ENCODE measurements around the gene MYL12A.
A peak's percentile ranks its signal among the peaks of the same experiment; 100 is the strongest.
"Not testable (repeated sequence)": the region's sequence is repeated elsewhere in the genome, so short reads cannot be mapped to it uniquely, and the experiment has no call there.

Gene MYL12A

GRCh38 chr18:3247240-3248061 lies at the start of gene MYL12A:
TSS of gene MYL12A (plus strand) at chr18:3247801. CDS start at chr18:3253248, 5,447 bp downstream.
- Histone ChIP-seq H3K4me3 (ENCODE audit: low read depth in 1 of 2, low read length in 2 of 2) (peak within 1 kb of the TSS; percentile 67 to 98), H3K79me2 (ENCODE audit: insufficient read depth, low read length) (peaks cover 55% of the 10 kb centered on the region), H3K4me2 (ENCODE audit: insufficient read depth, low read length) (peak within 1 kb of the TSS; percentile 99), H3K4me1 (ENCODE audit: insufficient read depth, low read length) (peaks cover 50% of the 10 kb centered on the region), H3K9me3 (ENCODE audit: insufficient read depth, low read length, severe bottlenecking) (no peaks in the 10 kb centered on the region), H3K27ac (ENCODE audit: low read length) (peak within 1 kb of the TSS; percentile 92), H4K20me1 (ENCODE audit: insufficient read depth, low read length) (peaks cover 13% of the 10 kb centered on the region; the same call in 1 of the 2 replicates), H3K27me3 (ENCODE audit: insufficient read depth, low read length, poor library complexity) (no peaks in the 10 kb centered on the region), H3K9ac (ENCODE audit: low read depth, low read length) (peak within 1 kb of the TSS; percentile 85), H3K36me3 (ENCODE audit: insufficient read depth, low read length) (peaks cover 25% of the 10 kb centered on the region), H2AFZ (ENCODE audit: low read depth, low read length) (peak within 1 kb of the TSS; percentile 86)
- TF ChIP-seq CTCF (IDR thresholded peaks at IDR 0.05; ENCODE audit: borderline replicate concordance, extremely low read depth, low read length, poor library complexity, severe bottlenecking) (no peak), EZH2 (IDR thresholded peaks at IDR 0.05; ENCODE audit: borderline replicate concordance, low read depth, low read length, severe bottlenecking) (no peak)
- DNase-seq: peak; percentile 99
- peak; percentile 77 for ATAC-seq (ENCODE audit: insufficient read depth, low read depth)

- not testable (repeated sequence) for H3K27me3 ChIP-seq (ENCODE audit: insufficient read depth, low read length, poor library complexity); H3K4me2 ChIP-seq (ENCODE audit: insufficient read depth, low read length); H3K27ac ChIP-seq (ENCODE audit: low read length); DNase-seq; H3K4me3 ChIP-seq (ENCODE audit: low read depth in 1 of 2, low read length in 2 of 2); H3K9me3 ChIP-seq (ENCODE audit: insufficient read depth, low read length, severe bottlenecking); H3K36me3 ChIP-seq (ENCODE audit: insufficient read depth, low read length); H3K79me2 ChIP-seq (ENCODE audit: insufficient read depth, low read length); H3K4me1 ChIP-seq (ENCODE audit: insufficient read depth, low read length); ATAC-seq (ENCODE audit: insufficient read depth, low read depth); H4K20me1 ChIP-seq (ENCODE audit: insufficient read depth, low read length); H3K9ac ChIP-seq (ENCODE audit: low read depth, low read length); H2AFZ ChIP-seq (ENCODE audit: low read depth, low read length)
These were observed 49.2 kb upstream of the MYL12A start for GRCh38 chr18:3198260-3198860.

DNA sequence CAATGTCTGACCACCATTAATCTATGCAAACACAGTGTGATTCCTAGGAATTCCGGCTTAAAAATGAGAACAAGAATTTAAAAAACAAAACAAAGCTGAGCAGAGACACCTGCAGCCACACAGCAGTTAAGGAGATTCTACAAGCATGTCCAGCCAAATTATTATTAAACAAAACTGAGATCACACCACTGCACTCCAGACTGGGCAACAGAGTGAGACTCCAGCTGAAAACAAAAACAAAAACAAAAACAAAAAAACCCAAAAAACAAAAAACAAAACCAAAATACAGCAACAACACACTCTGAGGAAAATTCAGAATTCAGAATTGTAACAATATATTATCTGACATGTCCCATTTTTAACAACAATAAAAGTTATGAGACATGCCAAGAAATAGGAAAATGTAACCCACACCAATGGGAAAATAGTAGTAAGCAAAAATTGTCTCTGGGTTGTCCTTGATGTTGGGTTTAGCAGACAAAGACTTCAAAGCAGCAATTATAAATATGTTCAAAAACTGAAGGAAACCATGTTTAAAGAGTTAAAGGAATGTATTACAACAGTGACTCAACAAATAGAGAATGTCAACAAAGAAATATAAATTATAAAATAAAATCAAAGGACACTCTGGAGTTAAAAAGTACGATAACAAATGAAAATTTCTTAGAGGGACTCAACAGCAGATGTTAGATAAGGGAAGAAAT lies 47.5 kb upstream of the MYL12A start:
- Histone ChIP-seq H2AFZ (ENCODE audit: low read depth, low read length) (no peak overlapping the region), H4K20me1 (ENCODE audit: insufficient read depth, low read length) (no peaks in the 10 kb centered on the region), H3K4me1 (ENCODE audit: insufficient read depth, low read length) (no peaks in the 10 kb centered on the region), H3K9me3 (ENCODE audit: insufficient read depth, low read length, severe bottlenecking) (peaks cover 2% of the 10 kb centered on the region), H3K4me3 (ENCODE audit: low read depth in 1 of 2, low read length in 2 of 2) (no peak overlapping the region), H3K9ac (ENCODE audit: low read depth, low read length) (no peak overlapping the region), H3K4me2 (ENCODE audit: insufficient read depth, low read length) (no peak overlapping the region), H3K27me3 (ENCODE audit: insufficient read depth, low read length, poor library complexity) (no peaks in the 10 kb centered on the region), H3K79me2 (ENCODE audit: insufficient read depth, low read length) (no peaks in the 10 kb centered on the region), H3K36me3 (ENCODE audit: insufficient read depth, low read length) (no peaks in the 10 kb centered on the region), H3K27ac (ENCODE audit: low read length) (no peak overlapping the region)
- TF ChIP-seq CTCF (IDR thresholded peaks at IDR 0.05; ENCODE audit: borderline replicate concordance, extremely low read depth, low read length, poor library complexity, severe bottlenecking): no peak
- no peak for TF ChIP-seq EZH2 (IDR thresholded peaks at IDR 0.05; ENCODE audit: borderline replicate concordance, low read depth, low read length, severe bottlenecking)
- ATAC-seq (ENCODE audit: insufficient read depth, low read depth) (no peak), DNase-seq (no peak)

- no peak overlapping the region for H3K9ac ChIP-seq (ENCODE audit: low read depth, low read length)
- H3K4me2 ChIP-seq (ENCODE audit: insufficient read depth, low read length): no peak overlapping the region
- DNase-seq: no peak
- H3K4me3 ChIP-seq (ENCODE audit: low read depth in 1 of 2, low read length in 2 of 2): no peak overlapping the region
- H3K27ac ChIP-seq (ENCODE audit: low read length): no peak overlapping the region
- no peak for ATAC-seq (ENCODE audit: insufficient read depth, low read depth)
- TF ChIP-seq CTCF (IDR thresholded peaks at IDR 0.05; ENCODE audit: borderline replicate concordance, extremely low read depth, low read length, poor library complexity, severe bottlenecking) (no peak), EZH2 (IDR thresholded peaks at IDR 0.05; ENCODE audit: borderline replicate concordance, low read depth, low read length, severe bottlenecking) (no peak)
- no peaks in the 10 kb centered on the region for H3K36me3 ChIP-seq (ENCODE audit: insufficient read depth, low read length)
- no peaks in the 10 kb centered on the region for H3K27me3 ChIP-seq (ENCODE audit: insufficient read depth, low read length, poor library complexity)
- peaks cover 2% of the 10 kb centered on the region for H3K9me3 ChIP-seq (ENCODE audit: insufficient read depth, low read length, severe bottlenecking)
- H4K20me1 ChIP-seq (ENCODE audit: insufficient read depth, low read length): no peaks in the 10 kb centered on the region
- no peak overlapping the region for H2AFZ ChIP-seq (ENCODE audit: low read depth, low read length)
- no peaks in the 10 kb centered on the region for H3K79me2 ChIP-seq (ENCODE audit: insufficient read depth, low read length)
- no peaks in the 10 kb centered on the region for H3K4me1 ChIP-seq (ENCODE audit: insufficient read depth, low read length)
These were observed 42.4 kb upstream of the MYL12A start for GRCh38 chr18:3205239-3205638.
